ENCODE measurements around the gene CDK11A.

DNA sequence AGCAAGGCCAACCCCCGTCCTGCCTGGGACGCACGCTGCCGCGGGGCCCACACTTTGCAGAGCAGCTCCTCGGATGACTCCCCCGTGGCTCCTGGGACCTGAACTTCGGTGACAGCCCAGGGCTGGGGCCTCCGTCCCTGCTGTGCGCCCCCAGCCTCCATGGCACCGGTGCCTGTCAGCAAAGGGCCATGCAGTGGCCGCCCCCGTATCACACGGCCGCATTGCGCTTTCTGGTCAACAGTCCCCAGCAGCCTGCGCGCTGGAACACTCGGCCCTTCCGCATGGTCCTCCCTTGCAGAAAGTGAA lies 36.1 kb upstream of the CDK11A start:
- TF ChIP-seq CTCF (conservative IDR thresholded peaks at IDR 0.05; ENCODE audit: low read length) (no peak), EZH2phosphoT487 (IDR thresholded peaks at IDR 0.05; ENCODE audit: borderline replicate concordance, low read depth, low read length) (no peak)
